Left cardiac atrium (tissue), 4 donors: ENCODE data around the gene LCE3D. TPM values are rescaled to one million over a fixed set of nuclear protein-coding genes. Genes with fewer than 3 reads are reported as not detected.
A peak's percentile ranks its signal among the peaks of the same experiment; 100 is the strongest.
"Not testable (repeated sequence)": the region's sequence is repeated elsewhere in the genome, so short reads cannot be mapped to it uniquely, and the experiment has no call there.

Experiments used
- ATAC-seq, 2 donors: fragments of 200-7000 bp; cut with Tn5 transposase; one replicate each; pipeline ENCODE4 v1.9.1; 2020; ENCODE audit warnings: mild to moderate bottlenecking in 2 of 2, moderate library complexity in 2 of 2
- DNase-seq: peaks from one replicate; pipeline ENCODE4 v3.0.0-alpha.2; 2020
- intact Hi-C, 2 donors: fragments of 100-400 bp; cut with DNase I; formaldehyde crosslinking; loops; one replicate each; pipeline versions ENCODE4 v1.14.1 to v1.15.1; 2022 to 2023
- long read RNA-seq: library from polyadenylated mRNA; unstranded; transcript quantifications from one replicate; pipeline ENCODE4 v2.0.0, GENCODE V29; 2021
- total RNA-seq, 2 donors: library from RNA; stranded (reverse); fragmentation: NEBNext Ultra II Directional; extraction: Animal tissue kit (Norgen Biotek cat#: 25700); gene quantifications; one replicate each; pipeline ENCODE4 v1.2.1, GENCODE V29; 2021
- donor health status: DM: no; HTN: yes; CAD: no.
- donor health status: DM: no; HTN: yes; CAD: no; lungs with severe emphysema.
- donor health status: DM: yes; HTN: yes; CAD: no.
- donor health status: Dilated cardiomyopathy.

Gene LCE3D, protein sequence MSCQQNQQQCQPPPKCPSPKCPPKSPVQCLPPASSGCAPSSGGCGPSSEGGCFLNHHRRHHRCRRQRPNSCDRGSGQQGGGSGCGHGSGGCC
- not detected for total RNA-seq
- long read RNA-seq: 0 reads

DNA sequence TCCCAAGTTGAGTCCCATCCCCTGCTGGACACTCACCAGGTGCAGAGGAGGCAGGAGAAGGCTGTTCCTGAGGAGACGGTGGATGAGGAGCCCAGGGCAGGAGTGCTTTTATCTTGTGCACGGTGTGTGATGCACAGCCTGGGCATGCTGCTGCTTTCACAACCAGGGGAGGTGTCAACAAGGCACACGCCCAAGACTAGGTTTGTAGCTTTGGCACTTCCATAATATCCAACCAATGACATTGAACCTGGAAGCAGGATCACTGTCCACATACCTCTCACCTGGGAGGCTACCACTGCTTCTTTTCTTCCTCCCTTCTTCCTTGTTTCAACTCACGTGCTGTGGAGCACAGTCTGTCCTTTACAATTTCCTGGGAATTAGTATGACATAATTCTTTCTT, at the start of gene LCE3D:
Gene LCE3D, minus strand, starts transcription at position 84 of the 400 bp plus-strand sequence. CDS start 580 bp downstream, outside the sequence.
- ATAC-seq (no peak), DNase-seq (no peak)
- intact Hi-C loops: no loop called here

DNA sequence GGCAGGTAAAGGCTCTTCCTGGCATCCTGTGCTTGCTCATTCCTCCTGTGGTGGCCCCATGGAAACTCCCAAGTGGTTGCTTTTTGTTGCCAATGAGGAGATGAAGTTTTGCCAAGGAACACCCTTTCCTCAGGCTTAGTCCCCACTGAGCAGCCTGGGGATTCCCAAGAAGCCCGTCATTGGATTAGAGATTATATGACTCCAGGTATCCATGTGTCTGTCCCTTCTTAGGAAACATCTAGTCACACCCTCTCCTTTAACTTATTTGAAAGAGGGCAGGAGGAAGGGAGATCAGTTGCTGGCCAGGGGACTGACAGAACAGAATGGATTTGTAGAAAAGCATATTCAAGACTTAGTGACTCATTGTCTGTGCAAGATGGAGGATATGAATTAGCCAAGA, 46.4 kb upstream of the LCE3D start:
- DNase-seq: no peak
- ATAC-seq: no peak
- intact Hi-C loops: no loop called here

DNA sequence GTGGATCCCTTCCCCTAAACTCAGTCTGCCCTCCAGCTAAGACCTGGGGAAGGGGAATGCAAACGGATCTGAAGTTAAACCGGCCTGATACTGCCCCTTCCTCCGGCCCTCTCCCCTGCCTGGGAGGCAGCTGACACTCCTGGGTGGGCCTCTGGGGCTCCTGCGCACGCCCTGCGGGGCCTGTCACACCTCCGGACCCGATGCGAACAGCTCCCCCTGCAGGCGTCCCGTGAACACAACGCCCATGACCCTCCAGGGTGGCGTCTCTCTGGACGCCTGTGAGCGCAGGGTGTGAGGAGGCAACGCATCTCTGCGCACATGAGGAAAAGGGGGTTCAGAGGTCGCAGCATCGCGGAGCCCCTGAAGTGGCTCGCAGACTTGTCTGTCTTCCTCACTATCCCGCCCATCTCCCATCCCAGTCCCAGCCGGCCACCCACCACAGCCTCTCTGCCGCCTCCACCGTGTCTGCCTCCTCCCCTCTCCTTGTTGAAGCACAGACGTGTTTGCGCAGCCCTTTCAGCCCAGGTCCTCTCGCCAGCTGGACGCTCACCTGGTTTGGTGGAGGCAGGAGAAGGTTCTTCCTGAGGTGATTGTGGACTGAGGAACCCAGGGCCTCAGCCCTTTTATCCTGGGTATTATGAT, 43.0 kb upstream of the LCE3D start:
- intact Hi-C loops: no loop called here
- ATAC-seq (peak in 1 of 2 donors; percentile 32), DNase-seq (no peak)

DNA sequence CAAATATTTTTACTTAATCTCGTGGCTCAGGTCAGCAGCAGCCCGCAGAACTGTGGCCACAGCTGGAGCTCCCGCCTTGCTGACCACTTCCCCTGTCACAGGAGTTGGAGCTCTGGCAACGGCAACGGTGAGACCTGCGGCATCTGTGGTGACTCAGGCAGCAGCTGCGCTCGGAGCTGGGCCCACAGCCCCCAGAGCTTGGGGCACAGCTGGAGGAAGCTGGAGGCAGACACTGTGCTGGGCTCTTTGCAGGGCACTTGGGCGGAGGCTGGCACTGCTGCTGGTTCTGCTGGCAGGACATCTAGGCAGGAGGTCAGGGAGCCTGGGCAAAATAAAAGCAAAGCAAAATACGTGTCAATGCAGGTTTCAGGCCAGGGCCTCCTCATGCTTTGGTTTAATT, 42.5 kb upstream of the LCE3D start, which contains the start of gene LCE3A:
Gene LCE3A, minus strand, starts transcription at position 301 of the 400 bp plus-strand sequence. Its CDS starts 0 bp downstream, at position 301.
- DNase-seq: no peak

DNA sequence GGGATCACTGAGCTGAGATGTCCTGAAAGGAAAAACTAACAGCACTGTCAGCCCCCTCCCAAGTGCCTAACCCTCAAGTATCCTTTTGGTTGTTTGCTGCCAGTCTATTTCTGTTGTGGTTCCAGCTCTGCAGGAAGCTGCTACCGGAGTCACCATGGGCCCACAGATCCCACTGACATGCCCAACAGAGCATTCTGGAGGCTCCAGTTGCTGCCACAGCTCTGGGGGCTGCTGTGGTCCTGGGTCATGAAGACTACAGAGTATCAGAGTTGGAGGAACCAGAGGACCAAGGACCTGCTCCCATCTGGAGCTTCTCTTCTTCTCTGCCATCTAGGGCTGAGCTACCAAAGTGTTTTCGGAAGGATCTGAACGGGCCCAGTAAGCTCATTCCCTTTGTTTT, 41.7 kb upstream of the LCE3D start:
- intact Hi-C loops: no loop called here
- ATAC-seq: no peak
- no peak for DNase-seq

More for the DNA sequence above, 42.5 kb upstream of the LCE3D start, which contains the start of gene LCE3A:
- ATAC-seq: peak in 1 of 2 donors; percentile 68
- intact Hi-C loops: no loop called here

DNA sequence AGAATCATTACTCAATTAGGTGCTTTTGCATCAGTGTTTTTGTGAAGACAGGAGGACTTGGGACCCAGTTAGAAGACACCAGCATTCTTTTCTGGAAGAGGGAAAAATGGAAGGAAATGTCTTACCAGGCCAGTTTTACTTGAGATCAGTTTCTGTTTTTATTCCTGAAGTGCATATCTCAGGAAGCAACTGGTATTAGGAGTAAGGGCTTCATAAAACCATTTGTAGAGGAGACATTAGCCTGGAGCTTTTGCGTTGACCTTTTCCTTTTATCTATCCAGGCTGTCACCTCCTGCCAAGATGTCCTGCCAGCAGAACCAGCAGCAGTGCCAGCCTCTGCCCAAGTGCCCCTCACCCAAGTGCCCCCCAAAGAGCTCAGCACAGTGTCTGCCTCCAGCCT, 33.2 kb upstream of the LCE3D start, which contains the start of gene LCE3B:
Gene LCE3B, plus strand, starts transcription at position 301 of the 400 bp plus-strand sequence. Its CDS starts 0 bp downstream, at position 301.
- intact Hi-C loops: no loop called here
- DNase-seq: no peak
- ATAC-seq: no peak

DNA sequence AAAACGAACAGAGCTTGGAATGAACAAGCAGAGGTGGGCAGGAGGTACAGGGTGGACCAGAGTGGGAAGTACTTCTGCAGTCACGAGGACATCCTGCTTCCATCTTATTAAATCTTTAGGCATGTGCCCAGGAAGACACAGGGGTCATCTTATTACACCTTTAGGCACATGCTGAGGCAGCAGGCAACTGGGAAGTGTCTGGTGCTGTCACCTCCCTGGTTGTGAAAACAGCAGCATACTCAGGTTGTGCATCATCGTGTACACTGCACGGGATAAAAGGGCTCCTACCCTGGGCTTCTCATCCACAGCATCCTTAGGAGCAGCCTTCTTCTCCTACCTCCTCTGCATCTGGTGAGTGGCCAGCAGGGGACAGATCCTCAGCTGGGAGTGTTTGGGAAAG, 19.6 kb upstream of the LCE3D start, which contains the start of gene LCE3C:
Gene LCE3C, plus strand, starts transcription at position 301 of the 400 bp plus-strand sequence. CDS start 498 bp downstream, outside the sequence.
- no peak for DNase-seq
- intact Hi-C loops: no loop called here
- no peak for ATAC-seq

DNA sequence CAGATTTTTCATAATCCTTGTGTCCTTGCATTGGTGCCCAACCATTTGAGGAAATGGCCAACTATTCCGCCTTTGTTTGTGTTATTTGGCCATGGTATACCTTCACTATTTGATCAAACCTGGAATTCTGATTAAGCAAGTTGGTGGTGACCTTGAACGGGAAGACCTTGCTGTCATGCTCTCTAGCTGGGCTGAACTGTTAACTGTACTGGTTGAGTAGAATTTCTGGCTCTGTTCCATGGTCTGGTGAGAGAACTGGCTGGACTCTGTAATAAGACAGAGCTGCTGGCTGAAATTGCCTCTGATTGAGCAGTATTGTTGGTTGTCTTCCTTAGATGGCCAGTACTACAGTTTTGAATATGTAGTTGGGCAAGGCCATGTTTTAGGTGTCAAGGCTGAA, 16.7 kb upstream of the LCE3D start:
- ATAC-seq: no peak
- intact Hi-C loops: no loop called here
- DNase-seq: no peak

DNA sequence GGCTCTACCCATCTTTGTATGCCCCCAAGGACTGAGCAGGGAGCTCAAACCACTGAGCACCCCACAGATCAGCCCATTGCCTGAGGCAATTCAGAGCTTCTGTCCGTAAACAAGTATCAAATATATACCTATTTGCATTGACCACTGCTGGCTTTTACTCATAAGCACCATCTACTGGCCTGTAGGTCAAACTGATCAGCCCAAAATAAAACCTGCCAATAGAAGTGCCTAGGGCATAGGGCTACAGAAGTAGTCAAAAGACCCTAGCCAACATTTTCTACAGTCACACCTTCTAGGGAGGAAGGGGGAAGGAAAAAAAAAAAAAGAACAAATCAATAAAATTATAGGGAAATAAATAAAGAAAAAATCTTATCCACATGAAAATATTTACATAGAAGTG, 5.3 kb upstream of the LCE3D start:
- intact Hi-C loops: no loop called here
- DNase-seq (no peak), ATAC-seq (no peak)

DNA sequence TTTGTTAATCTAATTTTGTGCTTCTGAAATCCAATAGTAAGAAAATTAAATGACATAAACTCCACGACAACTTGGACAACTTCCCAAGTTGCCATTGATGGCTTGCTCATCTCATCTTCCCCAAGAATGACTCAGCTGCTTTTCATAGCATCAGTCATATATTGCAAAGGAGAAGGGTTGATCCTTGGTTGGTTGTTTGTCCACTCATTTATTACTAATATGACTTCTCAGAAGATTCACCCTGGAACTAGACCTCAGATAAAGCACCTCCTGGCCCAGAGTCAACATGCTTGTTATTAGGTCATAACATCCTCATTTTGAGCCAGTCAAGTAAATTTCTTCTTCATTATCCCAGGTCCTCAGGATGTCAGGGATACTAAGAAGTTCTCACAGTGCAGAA, 2.3 kb upstream of the LCE3D start:
- DNase-seq (no peak), ATAC-seq (no peak)
- intact Hi-C loops: no loop called here

DNA sequence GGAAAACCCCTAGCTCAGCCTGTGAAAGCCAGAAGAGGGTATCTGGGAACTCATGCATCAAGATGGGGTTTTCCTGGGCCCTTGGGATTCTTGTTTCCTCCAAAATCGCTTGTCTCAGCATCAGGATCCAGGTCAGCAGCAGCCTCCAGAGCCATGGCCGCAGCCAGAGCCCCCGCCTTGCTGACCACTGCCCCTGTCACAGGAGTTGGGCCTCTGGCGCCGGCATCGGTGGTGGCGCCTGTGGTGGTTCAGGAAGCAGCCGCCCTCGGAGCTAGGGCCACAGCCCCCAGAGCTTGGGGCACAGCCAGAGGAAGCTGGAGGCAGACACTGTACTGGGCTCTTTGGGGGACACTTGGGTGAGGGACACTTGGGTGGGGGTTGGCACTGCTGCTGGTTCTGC, 790 bp downstream of the LCE3D start:
- ATAC-seq, DNase-seq, intact Hi-C loops: not testable (repeated sequence)

DNA sequence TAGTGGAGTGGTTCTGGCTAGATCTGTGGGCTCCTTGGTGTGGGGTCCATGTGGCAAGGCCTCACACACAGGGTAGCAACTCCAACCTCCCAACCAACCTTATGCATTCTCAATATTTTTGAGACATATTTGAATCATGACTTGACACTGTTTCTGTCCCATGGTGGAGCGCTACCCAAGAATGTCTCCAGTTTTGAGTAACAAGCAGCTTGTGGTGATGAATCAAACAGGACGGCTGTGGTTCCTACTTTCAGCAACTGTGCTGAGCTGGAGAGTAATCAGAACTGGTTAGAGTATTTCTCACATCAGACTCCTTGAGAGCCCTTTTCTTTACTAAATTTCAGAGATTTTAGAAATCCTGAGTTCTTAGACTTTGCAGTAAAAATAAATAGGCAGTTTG, 3.1 kb downstream of the LCE3D start:
- ATAC-seq (no peak), DNase-seq (no peak)
- intact Hi-C loops: no loop called here

DNA sequence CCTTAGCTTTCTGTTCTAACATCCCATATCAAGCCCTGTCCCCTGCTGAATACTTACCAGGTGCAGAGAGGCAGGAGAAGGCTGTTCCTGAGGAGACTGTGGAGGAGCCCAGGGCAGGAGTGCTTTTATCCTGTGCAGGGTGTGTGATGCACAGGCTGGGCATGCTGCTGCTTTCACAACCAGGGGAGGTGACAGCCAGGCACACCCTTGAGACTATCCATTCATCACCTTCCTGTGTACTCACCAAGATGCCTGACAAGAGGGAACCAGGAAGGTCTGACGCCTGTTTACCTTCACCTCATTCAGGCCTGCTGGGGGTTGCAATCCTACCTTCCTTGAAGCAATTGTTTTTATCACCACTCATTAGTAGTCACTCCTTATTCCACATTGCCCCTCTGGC, 13.6 kb downstream of the LCE3D start, which contains the start of gene LCE3E:
Gene LCE3E, minus strand, starts transcription at position 100 of the 400 bp plus-strand sequence. CDS start 572 bp downstream, outside the sequence.
- intact Hi-C loops: no loop called here
- DNase-seq (no peak), ATAC-seq (no peak)

DNA sequence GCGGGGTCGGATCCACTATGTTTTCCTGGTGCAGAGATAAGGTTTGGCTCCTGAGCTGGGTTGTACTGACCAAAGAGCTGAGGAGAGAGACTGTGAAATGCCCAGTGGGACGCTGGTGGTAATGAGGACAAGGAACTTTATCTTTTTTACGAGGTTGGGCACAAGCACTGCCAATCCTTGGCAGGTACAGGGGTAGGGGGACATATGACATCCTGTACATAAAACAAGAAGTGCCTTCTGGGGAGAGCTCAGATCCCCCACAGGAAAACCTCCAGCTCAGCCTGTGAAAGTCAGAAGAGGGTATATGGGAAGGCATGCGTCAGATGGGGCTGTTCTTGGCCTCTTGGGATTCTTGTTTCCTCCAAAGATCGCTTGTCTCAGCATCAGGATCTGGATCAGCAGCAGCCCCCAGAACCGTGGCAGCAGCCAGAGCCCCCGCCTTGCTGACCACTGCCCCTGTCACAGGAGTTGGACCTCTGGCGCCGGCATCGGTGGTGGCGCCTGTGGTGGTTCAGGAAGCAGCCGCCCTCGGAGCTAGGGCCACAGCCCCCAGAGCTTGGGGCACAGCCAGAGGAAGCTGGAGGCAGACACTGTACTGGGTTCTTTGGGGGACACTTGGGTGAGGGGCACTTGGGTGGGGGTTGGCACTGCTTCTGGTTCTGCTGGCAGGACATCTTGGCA, 14.6 kb downstream of the LCE3D start:
- no peak for DNase-seq
- intact Hi-C loops: no loop called here
- no peak for ATAC-seq

DNA sequence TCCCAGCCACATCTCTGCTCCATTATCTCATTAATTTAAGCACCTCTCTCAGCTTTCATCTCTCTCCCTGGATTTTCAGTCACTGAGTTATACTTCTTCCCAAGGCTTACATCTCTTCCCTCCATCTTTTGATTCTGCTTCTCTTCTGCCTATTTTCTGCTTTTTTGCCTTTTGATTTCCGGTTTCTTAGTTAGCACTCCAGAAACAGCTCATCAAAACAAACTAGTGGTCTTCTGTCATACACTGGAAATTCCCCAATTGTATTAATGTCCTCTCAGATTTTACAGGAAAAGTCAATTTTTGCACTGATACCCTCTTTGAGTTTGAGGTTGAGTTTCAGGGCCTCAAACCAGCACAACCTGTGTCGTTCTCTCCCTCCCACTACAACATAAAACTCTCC, 15.2 kb downstream of the LCE3D start:
- ATAC-seq (no peak), DNase-seq (no peak)
- intact Hi-C loops: no loop called here

DNA sequence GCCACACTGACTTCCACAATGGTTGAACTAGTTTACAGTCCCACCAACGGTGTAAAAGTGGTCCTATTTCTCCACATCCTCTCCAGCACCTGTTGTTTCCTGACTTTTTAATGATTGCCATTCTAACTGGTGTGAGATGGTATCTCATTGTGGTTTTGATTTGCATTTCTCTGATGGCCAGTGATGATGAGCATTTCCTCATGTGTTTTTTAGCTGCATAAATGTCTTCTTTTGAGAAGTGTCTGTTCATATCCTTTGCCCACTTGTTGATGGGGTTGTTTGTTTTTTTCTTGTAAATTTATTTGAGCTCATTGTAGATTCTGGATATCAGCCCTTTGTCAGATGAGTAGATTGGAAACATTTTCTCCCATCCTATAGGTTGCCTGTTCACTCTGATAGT, 32.0 kb downstream of the LCE3D start:
- intact Hi-C loops, ATAC-seq, DNase-seq: not testable (repeated sequence)

DNA sequence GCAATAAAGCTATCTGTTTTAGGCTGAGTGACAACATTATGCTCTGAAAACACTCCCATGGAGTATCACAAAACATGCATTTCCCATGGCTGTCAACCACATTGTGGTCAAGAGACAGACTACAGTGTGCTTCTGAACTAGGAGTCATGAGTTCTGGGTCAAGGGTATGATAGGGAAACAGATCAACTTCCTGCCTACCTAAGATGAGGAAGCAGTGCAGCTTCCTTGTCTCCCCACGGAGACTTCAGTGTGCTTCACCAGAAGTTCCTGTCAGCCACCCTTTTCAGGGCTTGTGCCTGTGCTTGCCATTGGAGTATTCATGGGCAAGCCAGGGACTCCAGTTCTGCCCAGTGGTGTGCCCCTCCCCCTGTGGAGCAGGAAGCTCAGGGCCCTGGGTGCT, 33.6 kb downstream of the LCE3D start:
- intact Hi-C loops: no loop called here
- ATAC-seq (no peak), DNase-seq (no peak)

DNA sequence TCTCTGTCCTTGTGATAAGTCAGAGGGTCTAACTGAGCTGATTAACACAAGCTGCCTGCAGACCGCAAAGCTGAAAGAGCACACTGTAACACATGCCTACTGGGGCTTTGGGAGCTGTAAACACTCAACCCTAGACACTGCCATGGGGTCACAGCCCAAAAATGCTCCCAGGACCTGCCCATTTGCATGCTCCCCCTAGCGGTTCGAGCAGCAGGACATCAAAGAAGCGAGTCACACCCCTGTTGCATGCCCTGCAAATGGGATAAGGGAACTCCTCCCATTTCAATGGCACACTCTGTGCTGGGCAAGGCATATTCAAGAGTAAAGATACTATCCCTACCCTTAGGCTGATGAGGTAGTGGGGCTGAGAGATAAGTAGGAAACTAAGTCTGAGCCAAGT, 36.5 kb downstream of the LCE3D start:
- ATAC-seq: no peak
- intact Hi-C loops: no loop called here
- DNase-seq: no peak

DNA sequence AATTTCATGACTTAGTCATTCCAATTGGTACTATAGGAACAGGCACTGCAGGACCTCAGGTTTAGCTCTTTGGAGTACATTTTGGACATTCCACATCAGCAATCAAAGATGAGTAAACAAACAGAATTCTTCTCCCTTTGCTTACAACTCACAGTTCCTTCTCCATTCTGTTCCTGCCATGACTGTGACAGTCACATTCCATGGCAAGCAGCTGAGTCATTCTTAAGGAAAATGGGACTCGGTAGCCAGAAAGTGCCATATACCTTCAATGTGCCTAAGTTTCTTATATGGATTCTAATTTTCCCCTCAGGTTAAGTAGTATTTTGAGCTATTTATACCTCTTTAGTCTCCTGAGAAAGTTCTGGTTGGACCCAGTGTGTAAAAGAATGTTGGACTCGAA, 40.4 kb downstream of the LCE3D start:
- DNase-seq (no peak), ATAC-seq (no peak)
- intact Hi-C loops: no loop called here

DNA sequence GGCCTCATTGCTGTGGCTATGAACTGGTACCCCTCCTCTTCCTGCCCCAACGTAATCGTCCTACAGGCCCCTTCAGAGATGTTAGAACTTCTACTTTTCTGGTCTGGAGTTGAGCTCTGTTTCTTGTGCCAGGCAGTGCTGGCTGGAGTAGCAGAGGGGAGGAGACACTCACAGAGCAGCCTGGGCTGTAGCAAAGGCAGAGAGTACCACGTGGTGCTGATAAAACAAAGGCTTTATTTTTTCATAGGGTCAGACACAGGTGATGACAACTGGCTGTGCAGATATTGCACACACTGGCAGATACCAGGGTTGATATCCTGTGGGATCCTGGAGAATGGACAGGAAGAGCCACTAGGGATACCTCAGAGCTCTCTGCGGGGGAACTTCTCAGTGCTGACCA, 42.8 kb downstream of the LCE3D start:
- ATAC-seq (peak in 1 of 2 donors; percentile 39), DNase-seq (no peak)
- intact Hi-C loops: no loop called here
